RPMI8226 (cell line): Measurements from ENCODE around the gene ZNF276.
"Not testable (repeated sequence)": the region's sequence is repeated elsewhere in the genome, so short reads cannot be mapped to it uniquely, and the experiment has no call there.

ENCODE experiments used
- DNase-seq: peaks from one replicate; pipeline ENCODE4 v3.0.0-alpha.2; 2015

The ZNF276 gene, protein sequence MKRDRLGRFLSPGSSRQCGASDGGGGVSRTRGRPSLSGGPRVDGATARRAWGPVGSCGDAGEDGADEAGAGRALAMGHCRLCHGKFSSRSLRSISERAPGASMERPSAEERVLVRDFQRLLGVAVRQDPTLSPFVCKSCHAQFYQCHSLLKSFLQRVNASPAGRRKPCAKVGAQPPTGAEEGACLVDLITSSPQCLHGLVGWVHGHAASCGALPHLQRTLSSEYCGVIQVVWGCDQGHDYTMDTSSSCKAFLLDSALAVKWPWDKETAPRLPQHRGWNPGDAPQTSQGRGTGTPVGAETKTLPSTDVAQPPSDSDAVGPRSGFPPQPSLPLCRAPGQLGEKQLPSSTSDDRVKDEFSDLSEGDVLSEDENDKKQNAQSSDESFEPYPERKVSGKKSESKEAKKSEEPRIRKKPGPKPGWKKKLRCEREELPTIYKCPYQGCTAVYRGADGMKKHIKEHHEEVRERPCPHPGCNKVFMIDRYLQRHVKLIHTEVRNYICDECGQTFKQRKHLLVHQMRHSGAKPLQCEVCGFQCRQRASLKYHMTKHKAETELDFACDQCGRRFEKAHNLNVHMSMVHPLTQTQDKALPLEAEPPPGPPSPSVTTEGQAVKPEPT

DNA sequence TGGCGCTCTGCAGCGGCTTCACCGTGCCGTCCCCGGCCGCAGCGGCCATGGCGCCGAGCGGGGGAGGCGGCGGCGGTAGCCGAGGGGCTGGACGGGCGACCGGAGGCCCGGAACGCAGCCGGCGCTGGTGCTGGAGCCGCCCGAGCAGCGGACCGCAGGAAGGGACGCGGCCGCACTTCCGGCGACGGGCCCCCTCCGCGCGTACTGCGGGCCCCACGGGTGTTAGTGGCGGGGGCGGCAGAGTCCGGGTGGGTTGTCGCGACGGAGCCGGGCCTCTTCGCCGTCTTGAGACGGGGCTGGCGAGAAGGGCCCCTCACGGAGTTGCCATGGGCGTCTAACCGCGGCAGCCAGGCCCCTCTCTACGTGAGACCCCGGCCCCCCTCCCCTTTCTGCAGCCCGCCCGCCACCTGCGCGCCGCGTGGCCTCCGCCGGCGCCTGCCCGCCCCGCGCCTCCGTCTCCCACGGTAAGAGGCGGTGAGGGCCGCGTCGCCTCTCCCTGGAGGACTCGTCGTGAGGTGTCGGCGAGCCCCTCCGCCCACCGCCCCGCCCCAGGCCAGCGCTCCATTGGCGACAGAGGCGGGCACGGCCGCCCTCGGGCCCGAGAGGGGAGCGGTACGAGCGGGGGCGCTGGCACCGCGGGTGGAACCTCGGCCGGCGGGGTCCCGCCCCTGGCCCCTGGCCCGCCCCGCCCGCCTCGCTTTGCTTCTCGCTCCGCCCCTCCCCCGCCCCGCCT, at the start of gene ZNF276, which contains the start of gene VPS9D1:
Gene ZNF276 (plus strand): TSS at position 725 of the 733 bp plus-strand sequence. CDS start 104 bp downstream, outside the sequence.
Gene VPS9D1 (minus strand): TSS at position 86 of the 733 bp plus-strand sequence. CDS start 37 bp downstream, at position 49.
- peak; percentile 85 for DNase-seq

DNA sequence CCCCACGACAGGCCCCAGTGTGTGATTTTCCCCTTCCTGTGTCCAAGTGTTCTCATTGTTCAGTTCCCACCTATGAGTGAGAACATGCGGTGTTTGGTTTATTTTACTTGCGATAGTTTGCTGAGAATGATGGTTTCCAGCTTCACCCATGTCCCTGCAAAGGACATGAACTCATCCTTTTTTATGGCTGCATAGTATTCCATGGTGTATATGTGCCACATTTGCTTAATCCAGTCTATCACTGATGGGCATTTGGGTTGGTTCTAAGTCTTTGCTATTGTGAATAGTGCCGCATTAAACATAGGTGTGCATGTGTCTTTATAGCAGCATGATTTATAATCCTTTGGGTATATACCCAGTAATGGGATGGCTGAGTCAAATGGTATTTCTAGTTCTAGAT, 49.8 kb upstream of the ZNF276 start:
- not testable (repeated sequence) for DNase-seq

DNA sequence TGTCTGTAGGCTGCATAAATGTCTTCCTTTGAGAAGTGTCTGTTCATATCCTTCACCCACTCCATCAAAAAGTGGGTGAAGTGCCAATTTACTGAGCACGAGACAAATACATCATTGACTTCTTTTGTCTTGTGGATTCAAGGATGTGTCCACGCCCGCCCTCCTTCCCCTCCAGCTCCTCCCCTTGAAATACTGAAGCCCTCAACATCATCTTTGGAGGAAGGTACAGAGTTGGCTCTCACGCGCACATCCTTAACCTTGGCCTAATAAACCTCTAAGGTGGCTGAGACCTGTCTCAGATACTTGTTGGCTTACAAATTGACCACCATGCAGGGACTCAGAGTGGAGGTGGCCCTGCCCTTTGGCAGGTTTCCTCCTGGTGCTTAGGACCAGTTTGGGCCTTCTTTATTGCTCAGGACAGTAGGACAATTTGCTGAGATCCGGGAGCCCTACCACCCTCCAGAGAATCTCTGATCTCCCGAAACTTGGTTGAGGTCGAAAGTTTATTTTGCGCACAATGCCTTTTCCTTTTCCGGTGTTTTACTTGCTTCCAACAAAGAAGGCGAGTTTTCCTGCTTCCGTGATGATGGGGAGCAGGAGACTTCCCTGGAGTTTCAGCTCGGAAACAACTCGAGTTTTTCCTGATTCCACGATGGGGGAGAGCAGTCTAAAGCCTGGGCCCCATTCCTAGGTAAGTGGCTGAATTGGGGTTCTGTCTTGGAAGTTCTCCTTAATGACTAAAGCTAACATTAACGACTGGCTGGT, 49.0 kb upstream of the ZNF276 start:
- no peak for DNase-seq

DNA sequence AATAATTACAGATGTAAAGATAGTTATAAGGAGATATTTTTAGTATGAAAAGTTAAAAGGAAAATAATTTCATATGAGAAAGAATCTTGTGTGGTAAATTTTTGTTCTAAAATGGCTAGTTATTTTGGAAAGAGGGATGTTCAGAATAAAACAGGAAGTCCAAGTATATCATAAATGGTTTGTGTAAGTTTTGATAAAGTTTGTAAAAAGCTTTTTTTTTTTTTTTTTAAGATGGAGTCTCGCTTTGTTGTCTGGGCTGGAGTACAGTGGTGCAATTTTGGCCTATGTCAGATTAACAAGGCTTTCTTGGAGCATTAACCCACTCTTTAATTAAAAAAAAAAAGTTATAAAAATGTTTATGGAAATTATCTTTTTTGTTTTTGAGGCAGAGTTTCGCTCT, 43.1 kb upstream of the ZNF276 start:
- no peak for DNase-seq

DNA sequence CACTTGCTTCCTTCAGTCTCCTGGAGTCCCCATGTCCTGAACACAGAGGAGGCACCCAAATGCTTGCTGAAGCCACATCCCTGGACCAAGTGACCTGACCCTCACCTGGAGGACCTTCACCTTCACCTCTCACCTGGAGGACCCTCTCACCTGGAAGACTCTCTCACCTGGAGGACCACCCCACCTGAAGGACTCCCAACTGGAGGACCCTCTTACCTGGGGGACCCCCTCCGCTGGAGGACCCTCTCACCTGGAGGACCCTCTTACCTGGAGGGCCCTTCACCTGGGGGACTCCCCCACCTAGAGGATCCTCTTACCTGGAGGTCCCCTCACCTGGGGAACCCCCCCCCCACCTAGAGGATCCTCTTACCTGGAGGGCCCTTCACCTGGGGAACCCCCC, 35.4 kb upstream of the ZNF276 start:
- no peak for DNase-seq

DNA sequence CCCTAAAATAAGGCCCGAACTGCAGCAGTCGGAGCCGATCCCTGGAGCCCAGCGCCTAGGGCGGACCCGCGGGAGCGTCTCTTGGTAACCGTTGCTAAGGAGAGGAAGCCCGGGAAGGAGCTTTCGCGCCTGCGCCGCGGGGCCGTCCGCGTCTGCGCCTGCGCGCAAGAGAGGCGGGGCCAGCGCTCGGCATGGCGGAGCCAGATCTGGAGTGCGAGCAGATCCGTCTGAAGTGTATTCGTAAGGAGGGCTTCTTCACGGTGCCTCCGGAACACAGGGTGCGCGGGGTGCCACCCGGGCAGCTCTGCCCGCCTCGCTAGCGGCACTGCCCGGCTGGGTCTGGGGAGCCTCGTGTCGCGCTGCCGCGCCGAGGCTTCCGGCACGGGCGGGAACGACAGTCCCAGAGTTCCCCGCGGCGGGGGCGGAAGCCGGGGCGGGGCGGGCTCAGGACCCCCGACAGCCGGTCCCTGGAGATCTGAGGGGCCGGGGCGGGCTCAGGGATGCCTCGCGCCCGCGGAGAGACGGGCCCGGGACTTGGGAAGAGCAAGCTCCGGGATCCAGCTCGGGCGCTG, 34.7 kb upstream of the ZNF276 start, which contains the start of gene CDK10:
Gene CDK10 (plus strand): TSS at position 170 of the 572 bp plus-strand sequence. CDS start 22 bp downstream, at position 192.
- peak; percentile 84 for DNase-seq

DNA sequence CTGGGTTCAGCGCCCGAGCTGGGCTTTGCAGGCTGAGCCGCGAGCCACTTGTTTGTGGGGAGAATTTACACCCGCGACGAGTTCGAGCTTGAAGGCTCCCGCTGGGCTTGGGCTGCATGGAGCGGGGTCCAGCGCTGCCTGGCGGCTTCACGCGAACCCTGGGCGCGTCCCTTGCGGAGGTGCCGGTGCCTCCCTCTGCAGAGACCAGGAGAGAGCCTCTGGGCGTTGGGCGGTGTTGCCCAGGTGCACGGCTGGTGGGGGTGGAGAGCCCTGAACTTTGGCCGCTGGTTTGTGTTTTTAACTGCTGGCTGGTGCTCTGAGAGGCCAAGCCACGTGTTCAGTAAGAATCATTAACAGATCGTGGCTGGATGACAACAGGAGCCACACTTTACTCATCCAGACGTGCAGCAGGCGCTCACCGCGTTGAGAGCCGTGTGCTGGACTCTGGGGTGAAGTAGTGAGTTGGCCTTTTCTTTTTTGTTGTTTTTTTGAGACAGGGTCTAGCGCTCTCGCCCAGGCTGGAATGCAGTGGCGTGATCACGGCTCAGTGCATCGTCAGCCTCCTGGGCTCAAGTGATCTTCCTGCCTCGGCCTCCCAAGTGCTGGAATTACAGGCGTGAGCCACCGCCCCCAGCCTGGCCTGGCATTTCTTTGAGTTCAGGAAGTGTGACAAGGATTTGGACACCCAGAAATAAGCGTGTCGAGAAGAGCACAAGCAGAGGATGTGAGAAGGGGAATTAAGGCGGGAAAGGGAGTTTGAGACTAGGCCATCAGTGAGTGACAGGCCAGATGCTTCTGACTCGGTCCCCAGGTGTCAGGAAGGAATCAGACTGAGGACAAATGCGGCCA, 34.0 kb upstream of the ZNF276 start:
- DNase-seq, result peak; percentile 82

DNA sequence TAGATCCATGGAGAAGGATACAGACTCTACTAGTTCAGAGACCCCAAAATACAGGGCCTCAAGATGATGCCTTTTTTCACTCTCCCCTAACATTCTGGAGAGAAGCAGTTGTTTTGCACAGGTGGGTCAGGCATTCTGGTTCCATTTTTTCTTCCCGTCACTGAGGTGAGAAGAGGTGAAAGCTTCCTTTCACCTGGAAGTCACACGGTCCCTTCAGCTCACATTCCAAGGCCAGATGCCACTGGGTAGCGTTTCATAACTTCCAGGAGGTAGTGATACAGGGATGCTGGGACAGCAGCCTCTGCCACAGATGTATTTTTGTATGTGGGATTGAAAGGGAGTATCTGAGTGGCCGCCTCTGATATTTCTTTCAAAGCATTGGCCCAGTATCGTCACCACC, 32.9 kb upstream of the ZNF276 start:
- no peak for DNase-seq

DNA sequence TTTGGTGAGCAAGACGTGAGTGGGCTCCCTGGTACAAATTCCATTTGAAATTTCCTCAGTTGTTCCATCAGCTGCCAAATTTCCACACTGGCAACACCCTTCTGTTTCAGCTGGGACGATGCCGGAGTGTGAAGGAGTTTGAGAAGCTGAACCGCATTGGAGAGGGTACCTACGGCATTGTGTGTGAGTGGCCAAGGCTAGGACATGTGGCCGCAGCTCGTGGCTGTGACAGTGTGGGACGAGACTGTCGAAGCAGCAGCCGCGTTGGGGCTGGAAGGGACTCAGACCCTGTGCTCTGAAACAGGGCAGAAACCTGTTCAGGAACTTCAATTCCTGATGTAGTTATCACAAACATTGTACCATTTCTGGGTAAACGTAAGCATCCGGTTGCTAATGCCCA, 32.2 kb upstream of the ZNF276 start:
- no peak for DNase-seq

DNA sequence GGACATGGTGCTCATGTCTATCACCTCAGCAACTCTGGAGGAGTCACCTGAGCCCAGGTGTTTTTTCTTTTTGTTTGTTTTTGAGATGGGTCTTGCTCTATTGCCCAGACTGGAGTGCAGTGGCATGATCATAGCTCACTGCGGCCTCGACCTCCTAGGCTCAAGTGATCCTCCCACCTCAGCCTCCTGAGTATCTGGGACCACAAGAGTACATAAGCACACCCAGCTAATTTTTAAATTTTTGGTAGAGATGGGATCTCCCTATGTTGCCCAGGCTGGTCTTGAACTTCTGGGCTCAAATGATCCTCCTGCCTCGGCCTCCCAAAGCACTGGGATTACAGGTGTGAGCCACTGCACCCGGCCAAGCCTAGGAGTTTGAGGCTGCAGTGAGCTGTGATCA, 31.7 kb upstream of the ZNF276 start:
- DNase-seq, result not testable (repeated sequence)

DNA sequence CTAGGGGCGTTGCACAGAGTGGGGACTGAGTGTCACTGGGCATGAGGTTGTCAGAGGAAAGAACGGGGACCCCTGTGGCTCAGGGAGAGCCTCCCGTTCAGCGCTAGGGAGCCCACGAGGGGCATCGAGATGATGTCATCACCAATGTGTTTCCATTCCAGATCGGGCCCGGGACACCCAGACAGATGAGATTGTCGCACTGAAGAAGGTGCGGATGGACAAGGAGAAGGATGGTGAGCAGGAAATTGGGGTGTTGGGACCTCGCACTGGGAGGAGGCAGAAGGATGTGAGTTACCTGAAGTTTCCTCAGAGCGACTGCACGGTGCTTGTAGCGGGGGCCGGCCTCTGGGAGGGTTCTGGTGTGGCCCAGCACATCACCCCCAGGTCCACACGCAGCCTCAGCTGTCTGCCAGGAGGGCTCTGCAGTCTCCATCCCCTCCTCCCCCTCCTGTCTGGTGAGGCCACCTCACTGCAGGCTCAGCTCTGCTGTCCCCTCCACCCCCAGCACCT, 30.9 kb upstream of the ZNF276 start:
- no peak for DNase-seq

DNA sequence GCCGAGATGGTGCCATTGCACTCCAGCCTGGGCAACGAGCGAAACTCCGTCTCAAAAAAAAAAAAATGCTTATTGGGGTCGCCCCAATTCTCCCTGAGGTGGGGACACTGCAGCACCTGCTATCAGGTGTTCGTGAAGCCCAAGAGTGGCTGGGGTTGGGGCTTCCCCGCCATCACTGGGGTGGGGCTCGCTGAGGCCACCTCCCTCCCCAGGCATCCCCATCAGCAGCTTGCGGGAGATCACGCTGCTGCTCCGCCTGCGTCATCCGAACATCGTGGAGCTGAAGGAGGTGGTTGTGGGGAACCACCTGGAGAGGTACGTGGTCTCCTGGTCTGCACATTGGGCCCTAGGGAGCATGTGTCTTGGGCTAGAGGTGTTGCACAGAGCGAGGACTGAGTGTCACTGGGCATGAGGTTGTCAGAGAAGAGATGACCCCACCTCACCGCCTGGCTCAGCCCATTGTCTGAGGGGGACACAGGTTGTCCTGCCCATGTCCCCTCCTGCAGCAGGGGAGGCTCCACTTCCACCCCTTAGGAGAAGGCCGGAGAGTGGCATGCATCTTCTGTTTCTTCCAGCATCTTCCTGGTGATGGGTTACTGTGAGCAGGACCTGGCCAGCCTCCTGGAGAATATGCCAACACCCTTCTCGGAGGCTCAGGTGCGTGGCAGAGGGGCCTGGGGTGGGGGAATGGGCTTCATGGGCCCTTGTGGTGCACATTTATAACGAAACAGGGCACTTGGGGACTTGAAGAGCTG, 29.9 kb upstream of the ZNF276 start:
- no peak for DNase-seq

DNA sequence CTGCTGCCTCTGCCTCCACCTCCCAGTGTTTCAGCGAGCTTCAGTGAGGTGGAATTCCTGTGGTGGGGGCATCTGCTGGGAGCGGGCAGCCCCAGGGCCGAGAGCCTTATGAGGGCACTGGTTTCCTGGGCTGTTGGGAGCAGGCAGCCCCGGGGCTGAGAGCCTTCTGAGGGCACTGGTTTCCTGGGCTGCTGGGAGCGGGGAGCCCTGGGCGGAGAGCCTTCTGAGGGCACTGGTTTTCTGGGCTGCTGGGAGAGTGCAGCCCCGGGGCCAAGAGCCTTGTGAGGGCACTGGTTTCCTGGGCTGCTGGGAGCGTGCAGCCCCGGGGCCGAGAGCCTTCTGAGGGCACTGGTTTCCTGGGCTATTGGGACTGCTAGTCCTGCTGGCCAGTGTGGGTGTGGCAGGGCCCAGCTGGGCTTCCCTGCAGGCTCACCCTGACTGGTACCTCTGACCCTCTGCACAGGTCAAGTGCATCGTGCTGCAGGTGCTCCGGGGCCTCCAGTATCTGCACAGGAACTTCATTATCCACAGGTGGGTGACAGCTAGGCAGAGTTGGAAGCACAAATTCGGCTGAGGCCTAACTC, 29.3 kb upstream of the ZNF276 start:
- DNase-seq, result no peak

DNA sequence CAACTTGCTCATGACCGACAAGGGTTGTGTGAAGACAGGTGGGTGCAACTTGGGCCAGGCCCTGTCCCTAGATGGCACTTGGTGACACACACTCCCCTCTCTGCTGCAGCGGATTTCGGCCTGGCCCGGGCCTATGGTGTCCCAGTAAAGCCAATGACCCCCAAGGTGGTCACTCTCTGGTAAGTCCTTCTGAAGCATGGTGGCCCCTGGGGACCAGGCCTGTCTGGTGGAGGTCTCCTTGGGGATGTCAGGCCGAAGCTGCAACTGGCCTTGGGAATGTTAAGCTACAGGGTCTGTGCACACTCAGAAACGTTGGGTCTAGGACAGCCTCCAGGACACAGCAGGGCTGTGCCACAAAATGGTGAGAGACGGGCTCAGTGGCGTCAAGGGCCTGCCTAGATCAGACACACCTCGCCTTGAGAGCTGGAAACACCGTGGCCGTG, 28.0 kb upstream of the ZNF276 start:
- DNase-seq, result no peak

DNA sequence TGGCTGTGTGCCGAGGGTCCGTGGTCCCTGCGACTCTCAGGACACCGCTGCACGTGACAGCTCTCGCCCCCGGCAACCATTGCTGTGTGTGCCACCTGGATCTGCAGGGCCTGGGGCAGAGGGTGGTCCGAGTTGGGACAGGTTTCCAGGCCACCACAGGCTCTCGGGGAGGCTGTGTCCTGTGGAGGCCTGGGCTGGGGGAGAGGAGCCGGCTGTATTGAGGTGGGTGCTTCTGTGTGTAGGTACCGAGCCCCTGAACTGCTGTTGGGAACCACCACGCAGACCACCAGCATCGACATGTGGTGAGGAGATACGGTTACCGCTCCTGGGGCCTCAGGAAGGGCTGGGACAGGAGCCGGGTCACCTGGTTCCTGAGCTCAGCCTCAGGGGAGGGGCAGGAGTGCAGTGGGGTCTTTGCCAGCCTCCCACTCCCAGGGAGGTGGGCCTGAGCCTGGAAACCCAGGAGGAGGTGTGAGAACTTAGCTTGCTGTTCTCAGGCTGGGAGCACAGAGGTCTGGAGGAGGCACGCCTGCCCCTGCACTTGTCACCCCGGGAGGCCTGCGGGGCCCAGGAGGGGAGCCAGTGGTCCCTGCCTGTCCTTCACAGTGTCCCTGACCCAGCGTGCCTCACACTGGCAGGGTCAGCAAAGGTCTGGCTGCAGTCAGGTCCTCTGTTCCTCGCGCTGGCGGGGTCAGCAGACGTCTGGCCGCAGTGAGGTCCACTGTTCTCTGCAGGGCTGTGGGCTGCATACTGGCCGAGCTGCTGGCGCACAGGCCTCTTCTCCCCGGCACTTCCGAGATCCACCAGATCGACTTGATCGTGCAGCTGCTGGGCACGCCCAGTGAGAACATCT, 27.2 kb upstream of the ZNF276 start:
- no peak for DNase-seq

DNA sequence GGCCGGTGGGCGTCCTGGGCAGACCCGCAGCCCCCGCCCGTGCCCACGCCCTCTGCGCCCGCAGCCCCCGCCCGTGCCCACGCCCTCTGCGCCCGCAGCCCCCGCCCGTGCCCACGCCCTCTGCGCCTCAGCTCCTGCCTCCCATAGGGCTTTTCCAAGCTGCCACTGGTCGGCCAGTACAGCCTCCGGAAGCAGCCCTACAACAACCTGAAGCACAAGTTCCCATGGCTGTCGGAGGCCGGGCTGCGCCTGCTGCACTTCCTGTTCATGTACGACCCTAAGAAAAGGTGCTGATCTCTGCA, 26.6 kb upstream of the ZNF276 start:
- not testable (repeated sequence) for DNase-seq

DNA sequence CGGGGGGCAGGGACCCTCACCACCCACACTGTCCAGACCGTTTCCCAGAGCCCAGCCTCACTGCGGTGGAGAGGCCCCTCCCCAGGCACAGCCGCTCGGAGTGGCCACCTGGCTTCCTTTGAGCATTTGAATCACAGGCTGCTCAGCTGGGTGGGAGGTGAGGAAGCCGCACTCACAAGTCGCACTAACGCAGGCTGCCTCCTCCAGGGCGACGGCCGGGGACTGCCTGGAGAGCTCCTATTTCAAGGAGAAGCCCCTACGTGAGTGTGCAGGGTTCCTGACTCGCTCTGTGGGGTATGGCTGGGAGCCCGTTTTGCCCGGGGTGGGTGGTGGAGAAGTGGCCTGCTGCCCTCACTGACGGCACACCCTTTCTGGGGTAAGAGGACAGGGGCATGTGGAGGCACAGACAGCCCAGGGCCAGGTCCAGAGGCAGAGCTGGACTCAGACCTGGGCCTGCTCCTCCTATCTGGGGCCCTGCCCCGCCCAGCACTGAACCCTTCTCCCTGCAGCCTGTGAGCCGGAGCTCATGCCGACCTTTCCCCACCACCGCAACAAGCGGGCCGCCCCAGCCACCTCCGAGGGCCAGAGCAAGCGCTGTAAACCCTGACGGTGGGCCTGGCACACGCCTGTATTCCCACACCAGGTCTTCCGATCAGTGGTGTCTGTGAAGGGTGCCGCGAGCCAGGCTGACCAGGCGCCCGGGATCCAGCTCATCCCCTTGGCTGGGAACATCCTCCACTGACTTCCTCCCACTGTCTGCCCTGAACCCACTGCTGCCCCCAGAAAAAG, 26.1 kb upstream of the ZNF276 start:
- no peak for DNase-seq
